HepG2 (cell line): ENCODE data around the gene PTGIS. TPM values are rescaled to one million over a fixed set of nuclear protein-coding genes. Genes with fewer than 3 reads are reported as not detected.

Experiments
- CERS6 ChIP-seq: sonication (generic); formaldehyde crosslinking; IDR thresholded peaks from 2 replicates; pipeline ENCODE4 v1.5.0; 2020; ENCODE audit warnings: missing genetic modification reagents
- GFI1 ChIP-seq: sonication (generic); formaldehyde crosslinking; IDR thresholded peaks from 2 replicates; pipeline ENCODE4 v1.5.0; 2020; ENCODE audit warnings: missing genetic modification reagents, mild to moderate bottlenecking, borderline replicate concordance
- GLI4 ChIP-seq: sonication (generic); formaldehyde crosslinking; IDR thresholded peaks from 2 replicates; pipeline ENCODE4 v1.5.1; 2020; ENCODE audit warnings: missing genetic modification reagents, mild to moderate bottlenecking, moderate library complexity, borderline replicate concordance
- GTF3A ChIP-seq: sonication (generic); formaldehyde crosslinking; conservative IDR thresholded peaks from 2 replicates; pipeline ENCODE4 v1.4.0; 2020; ENCODE audit warnings: mild to moderate bottlenecking, missing genetic modification reagents
- JARID2 ChIP-seq: sonication (generic); formaldehyde crosslinking; IDR thresholded peaks from 2 replicates; pipeline ENCODE4 v1.8.1; 2023; ENCODE audit warnings: missing genetic modification reagents, inconsistent platforms; ENCODE audit not compliant: insufficient replicate concordance
- KAT8 ChIP-seq: IDR thresholded peaks from 2 replicates; pipeline ENCODE4 v1.6.1; 2016; ENCODE audit warnings: missing genetic modification reagents, missing compliant biosample characterization
- KLF6 ChIP-seq: IDR thresholded peaks from 2 replicates; pipeline ENCODE4 v1.8.0; 2016; ENCODE audit warnings: missing biosample characterization, missing genetic modification reagents
- NCOA1 ChIP-seq: sonication (generic); formaldehyde crosslinking; IDR thresholded peaks from 2 replicates; pipeline ENCODE4 v1.9.0; 2021; ENCODE audit warnings: missing genetic modification reagents
- REPIN1 ChIP-seq: sonication (generic); formaldehyde crosslinking; IDR thresholded peaks from 2 replicates; pipeline ENCODE4 v1.8.0; 2022; ENCODE audit warnings: missing genetic modification reagents, low read depth, mild to moderate bottlenecking, borderline replicate concordance
- SMAD1 ChIP-seq: sonication (generic); formaldehyde crosslinking; IDR thresholded peaks from 2 replicates; pipeline ENCODE4 v1.4.0; 2020; ENCODE audit warnings: missing genetic modification reagents, low read depth, mild to moderate bottlenecking, borderline replicate concordance
- ZBTB38 ChIP-seq: sonication (generic); formaldehyde crosslinking; IDR thresholded peaks from 2 replicates; pipeline ENCODE4 v1.5.1; 2020; ENCODE audit warnings: mild to moderate bottlenecking, missing genetic modification reagents
- ZFP1 ChIP-seq: IDR thresholded peaks from 2 replicates; pipeline ENCODE4 v1.6.1; 2016
- ZNF205 ChIP-seq: IDR thresholded peaks from 2 replicates; pipeline ENCODE4 v1.6.1; 2018; ENCODE audit warnings: missing biosample characterization, missing genetic modification reagents
- ZNF331 ChIP-seq: sonication (generic); formaldehyde crosslinking; IDR thresholded peaks from 2 replicates; pipeline ENCODE4 v1.4.0; 2020; ENCODE audit warnings: missing genetic modification reagents
- ZNF639 ChIP-seq: conservative IDR thresholded peaks from 2 replicates; pipeline ENCODE4 v1.6.1; 2018; ENCODE audit warnings: missing genetic modification reagents
- polyA plus RNA-seq, 8 experiments: library from polyadenylated mRNA; depleted of rRNA in 3 of 8; stranded (reverse) in 7 of 8; unstranded in 1 of 8; fragments of >200 nt; fragmentation: Illumina TruSeq in 4 of 8; extraction: Trizol in 4 of 8; gene quantifications; 2 replicates each; pipeline versions ENCODE4 v1.2.1 to v1.2.3, GENCODE V29; 2011 to 2016; ENCODE audit warnings: low read depth in 4 of 8, missing spikeins in 1 of 8, mixed read lengths in 1 of 8; ENCODE audit not compliant: insufficient read depth in 1 of 8
- total RNA-seq, 5 experiments: library from RNA; depleted of rRNA; stranded (reverse); fragments of >200 nt; fragmentation: Illumina TruSeq; extraction: Trizol; gene quantifications; 2 replicates each; pipeline ENCODE4 v1.2.3, GENCODE V29; 2016; ENCODE audit warnings: low read depth in 1 of 5
- TF ChIP-seq, protein P1 (sequence below), 2 experiments: sonication (generic) in 1 of 2; formaldehyde crosslinking in 1 of 2; IDR thresholded peaks; 2 replicates each; pipeline versions ENCODE4 v1.4.0 to v1.6.1; 2018 to 2020; ENCODE audit warnings: missing genetic modification reagents in 2 of 2, borderline replicate concordance in 1 of 2, low read depth in 1 of 2, mild to moderate bottlenecking in 1 of 2, missing biosample characterization in 1 of 2
- TF ChIP-seq, protein P2 (sequence below): IDR thresholded peaks from 2 replicates; pipeline ENCODE4 v1.4.0; 2020; ENCODE audit warnings: mild to moderate bottlenecking, missing genetic modification reagents
- TF ChIP-seq, protein P3 (sequence below): sonication (generic); formaldehyde crosslinking; IDR thresholded peaks from 2 replicates; pipeline ENCODE4; 2020; ENCODE audit warnings: missing genetic modification reagents, mild to moderate bottlenecking, borderline replicate concordance

The PTGIS gene
- total and polyA plus RNA-seq, 2 of the 13 experiments (the other 11 are each of a cell fraction or from before 2014, with no cell fraction given) = not detected

DNA sequence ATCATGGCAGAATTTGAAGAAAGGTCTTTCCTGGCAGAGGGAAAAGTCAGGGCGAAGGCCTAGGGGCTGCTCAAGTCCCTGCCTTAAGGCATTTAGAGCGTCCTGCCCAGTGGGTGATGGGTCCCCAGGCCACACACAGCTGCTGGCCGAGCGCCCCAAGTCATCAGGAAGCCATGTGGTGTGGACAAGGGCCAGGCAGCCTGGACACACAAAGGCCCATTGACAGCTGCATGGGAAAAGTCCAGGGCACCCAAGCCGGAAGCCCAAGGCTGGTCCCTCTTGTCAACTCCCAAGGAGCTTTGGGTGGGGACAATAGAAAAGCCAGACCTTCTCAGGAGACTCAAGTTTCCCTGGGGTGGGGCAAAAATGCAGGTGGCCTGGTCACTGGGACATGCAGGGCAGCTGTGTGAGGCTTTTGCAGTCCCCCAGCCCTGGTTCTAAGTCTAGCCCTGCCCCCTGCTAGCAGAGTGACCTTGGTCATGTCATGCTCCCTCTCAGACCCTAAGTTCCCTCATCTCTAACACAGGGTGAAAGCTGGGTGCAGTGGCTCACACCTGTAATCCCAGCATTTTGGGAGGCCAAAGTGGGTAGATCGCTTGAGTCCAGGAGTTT, 44.3 kb upstream of the PTGIS start (continued):
- TF ChIP-seq ZNF639 = 0 out of 2 replicates have a peak, but pooled peaks have one; percentile 61
- no peak for TF ChIP-seq REPIN1
- no peak for TF ChIP-seq CERS6 (CRISPR knock-in tag)
- TF ChIP-seq ZBTB38 (CRISPR knock-in tag) = peak; percentile 78
- TF ChIP-seq KLF6 (CRISPR knock-in tag) = no peak
- TF ChIP-seq GTF3A (CRISPR knock-in tag) = no peak
- 0 out of 2 replicates have a peak, but pooled peaks have one; percentile 30 for TF ChIP-seq KAT8 (CRISPR knock-in tag)
- peak; percentile 27 for TF ChIP-seq JARID2
- 0 out of 2 replicates have a peak, but pooled peaks have one; percentile 30 for TF ChIP-seq ZNF205
- peak; percentile 31; the same call in 1 of the 2 replicates for TF ChIP-seq ZNF331
- no peak for TF ChIP-seq ZFP1 (CRISPR knock-in tag)
- 0 out of 2 replicates have a peak, but pooled peaks have one; percentile 53 for TF ChIP-seq GLI4 (CRISPR knock-in tag)
- TF ChIP-seq GFI1 (CRISPR knock-in tag) = no peak
- no peak for TF ChIP-seq NCOA1 (CRISPR knock-in tag)
- TF ChIP-seq, protein P1, sequence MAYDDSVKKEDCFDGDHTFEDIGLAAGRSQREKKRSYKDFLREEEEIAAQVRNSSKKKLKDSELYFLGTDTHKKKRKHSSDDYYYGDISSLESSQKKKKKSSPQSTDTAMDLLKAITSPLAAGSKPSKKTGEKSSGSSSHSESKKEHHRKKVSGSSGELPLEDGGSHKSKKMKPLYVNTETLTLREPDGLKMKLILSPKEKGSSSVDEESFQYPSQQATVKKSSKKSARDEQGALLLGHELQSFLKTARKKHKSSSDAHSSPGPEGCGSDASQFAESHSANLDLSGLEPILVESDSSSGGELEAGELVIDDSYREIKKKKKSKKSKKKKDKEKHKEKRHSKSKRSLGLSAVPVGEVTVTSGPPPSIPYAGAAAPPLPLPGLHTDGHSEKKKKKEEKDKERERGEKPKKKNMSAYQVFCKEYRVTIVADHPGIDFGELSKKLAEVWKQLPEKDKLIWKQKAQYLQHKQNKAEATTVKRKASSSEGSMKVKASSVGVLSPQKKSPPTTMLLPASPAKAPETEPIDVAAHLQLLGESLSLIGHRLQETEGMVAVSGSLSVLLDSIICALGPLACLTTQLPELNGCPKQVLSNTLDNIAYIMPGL (CRISPR knock-in tag; IDR thresholded peaks at IDR 0.05; ENCODE audit: borderline replicate concordance in 1 of 2, low read depth in 1 of 2) = peak in 1 of 2 experiments; percentile 15; a peak in 1 of 4 replicates
- TF ChIP-seq, protein P2, sequence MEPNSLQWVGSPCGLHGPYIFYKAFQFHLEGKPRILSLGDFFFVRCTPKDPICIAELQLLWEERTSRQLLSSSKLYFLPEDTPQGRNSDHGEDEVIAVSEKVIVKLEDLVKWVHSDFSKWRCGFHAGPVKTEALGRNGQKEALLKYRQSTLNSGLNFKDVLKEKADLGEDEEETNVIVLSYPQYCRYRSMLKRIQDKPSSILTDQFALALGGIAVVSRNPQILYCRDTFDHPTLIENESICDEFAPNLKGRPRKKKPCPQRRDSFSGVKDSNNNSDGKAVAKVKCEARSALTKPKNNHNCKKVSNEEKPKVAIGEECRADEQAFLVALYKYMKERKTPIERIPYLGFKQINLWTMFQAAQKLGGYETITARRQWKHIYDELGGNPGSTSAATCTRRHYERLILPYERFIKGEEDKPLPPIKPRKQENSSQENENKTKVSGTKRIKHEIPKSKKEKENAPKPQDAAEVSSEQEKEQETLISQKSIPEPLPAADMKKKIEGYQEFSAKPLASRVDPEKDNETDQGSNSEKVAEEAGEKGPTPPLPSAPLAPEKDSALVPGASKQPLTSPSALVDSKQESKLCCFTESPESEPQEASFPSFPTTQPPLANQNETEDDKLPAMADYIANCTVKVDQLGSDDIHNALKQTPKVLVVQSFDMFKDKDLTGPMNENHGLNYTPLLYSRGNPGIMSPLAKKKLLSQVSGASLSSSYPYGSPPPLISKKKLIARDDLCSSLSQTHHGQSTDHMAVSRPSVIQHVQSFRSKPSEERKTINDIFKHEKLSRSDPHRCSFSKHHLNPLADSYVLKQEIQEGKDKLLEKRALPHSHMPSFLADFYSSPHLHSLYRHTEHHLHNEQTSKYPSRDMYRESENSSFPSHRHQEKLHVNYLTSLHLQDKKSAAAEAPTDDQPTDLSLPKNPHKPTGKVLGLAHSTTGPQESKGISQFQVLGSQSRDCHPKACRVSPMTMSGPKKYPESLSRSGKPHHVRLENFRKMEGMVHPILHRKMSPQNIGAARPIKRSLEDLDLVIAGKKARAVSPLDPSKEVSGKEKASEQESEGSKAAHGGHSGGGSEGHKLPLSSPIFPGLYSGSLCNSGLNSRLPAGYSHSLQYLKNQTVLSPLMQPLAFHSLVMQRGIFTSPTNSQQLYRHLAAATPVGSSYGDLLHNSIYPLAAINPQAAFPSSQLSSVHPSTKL (CRISPR knock-in tag) = peak; percentile 66
- TF ChIP-seq SMAD1 (CRISPR knock-in tag) = 0 out of 2 replicates have a peak, but pooled peaks have one; percentile 11
- TF ChIP-seq, protein P3, sequence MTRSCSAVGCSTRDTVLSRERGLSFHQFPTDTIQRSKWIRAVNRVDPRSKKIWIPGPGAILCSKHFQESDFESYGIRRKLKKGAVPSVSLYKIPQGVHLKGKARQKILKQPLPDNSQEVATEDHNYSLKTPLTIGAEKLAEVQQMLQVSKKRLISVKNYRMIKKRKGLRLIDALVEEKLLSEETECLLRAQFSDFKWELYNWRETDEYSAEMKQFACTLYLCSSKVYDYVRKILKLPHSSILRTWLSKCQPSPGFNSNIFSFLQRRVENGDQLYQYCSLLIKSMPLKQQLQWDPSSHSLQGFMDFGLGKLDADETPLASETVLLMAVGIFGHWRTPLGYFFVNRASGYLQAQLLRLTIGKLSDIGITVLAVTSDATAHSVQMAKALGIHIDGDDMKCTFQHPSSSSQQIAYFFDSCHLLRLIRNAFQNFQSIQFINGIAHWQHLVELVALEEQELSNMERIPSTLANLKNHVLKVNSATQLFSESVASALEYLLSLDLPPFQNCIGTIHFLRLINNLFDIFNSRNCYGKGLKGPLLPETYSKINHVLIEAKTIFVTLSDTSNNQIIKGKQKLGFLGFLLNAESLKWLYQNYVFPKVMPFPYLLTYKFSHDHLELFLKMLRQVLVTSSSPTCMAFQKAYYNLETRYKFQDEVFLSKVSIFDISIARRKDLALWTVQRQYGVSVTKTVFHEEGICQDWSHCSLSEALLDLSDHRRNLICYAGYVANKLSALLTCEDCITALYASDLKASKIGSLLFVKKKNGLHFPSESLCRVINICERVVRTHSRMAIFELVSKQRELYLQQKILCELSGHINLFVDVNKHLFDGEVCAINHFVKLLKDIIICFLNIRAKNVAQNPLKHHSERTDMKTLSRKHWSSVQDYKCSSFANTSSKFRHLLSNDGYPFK (CRISPR knock-in tag) = 0 out of 2 replicates have a peak, but pooled peaks have one; percentile 33
